AG09309 (cell line): ENCODE data around the gene CAPN5.

Experiments used
- DNase-seq: peaks from one replicate; pipeline ENCODE4 v3.0.0-alpha.2; 2010; ENCODE audit warnings: low read depth
- H3K4me3 ChIP-seq: 2 replicates; pipeline ENCODE4 v1.5.1; 2011; ENCODE audit warnings: mild to moderate bottlenecking, low read depth, low read length, moderate library complexity; ENCODE audit not compliant: control insufficient read depth
- TF ChIP-seq, protein P1 (sequence below): IDR thresholded peaks from 2 replicates; pipeline ENCODE4 v1.5.1; 2011; ENCODE audit warnings: mild to moderate bottlenecking, low read depth, low read length, inconsistent platforms; ENCODE audit not compliant: insufficient read depth, control insufficient read depth; ENCODE audit errors: missing control alignments

CAPN5 gene

DNA sequence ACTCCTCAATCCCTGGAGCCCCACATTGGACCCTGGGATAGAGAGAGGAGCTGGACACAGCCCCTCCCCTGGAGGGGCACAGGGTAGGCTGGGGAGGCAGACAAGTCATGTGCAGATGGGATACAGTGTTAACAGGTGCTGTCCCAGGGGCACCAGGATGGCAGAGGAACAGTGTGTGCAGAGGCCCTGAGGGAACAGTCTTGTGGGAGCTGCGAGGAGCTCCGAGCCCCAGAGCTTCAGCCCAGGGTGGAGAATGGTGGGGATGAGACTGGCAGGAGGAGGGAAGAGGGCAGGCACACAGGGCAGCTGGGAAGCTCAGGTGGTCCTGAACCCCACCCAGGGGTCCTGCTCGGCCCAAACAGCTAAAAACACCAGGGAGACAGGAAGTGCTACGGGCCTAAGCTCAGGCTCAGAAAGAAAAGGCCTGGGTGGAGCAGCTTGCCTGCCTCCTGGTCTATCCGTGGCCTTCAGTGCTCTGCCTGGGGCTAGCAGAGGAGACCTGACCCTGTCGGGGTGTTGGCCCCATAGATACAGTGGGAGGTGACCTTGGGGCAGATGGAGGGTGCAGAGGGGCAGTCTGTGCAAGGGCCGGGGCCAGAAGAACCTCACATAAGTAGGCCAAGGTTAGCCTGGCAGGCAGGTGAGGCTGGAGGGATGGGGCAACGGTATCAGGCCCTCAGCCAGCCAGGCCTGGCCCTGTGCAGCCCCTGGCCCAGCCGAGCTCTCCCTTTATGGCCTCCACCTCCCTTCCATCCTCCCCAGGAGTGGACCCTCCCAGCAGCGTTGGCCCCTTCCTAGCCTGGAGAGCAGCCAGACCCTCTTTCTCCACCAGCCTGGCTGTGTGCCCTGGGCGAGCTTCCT lies 15.4 kb downstream of the CAPN5 start:
- TF ChIP-seq, protein P1, sequence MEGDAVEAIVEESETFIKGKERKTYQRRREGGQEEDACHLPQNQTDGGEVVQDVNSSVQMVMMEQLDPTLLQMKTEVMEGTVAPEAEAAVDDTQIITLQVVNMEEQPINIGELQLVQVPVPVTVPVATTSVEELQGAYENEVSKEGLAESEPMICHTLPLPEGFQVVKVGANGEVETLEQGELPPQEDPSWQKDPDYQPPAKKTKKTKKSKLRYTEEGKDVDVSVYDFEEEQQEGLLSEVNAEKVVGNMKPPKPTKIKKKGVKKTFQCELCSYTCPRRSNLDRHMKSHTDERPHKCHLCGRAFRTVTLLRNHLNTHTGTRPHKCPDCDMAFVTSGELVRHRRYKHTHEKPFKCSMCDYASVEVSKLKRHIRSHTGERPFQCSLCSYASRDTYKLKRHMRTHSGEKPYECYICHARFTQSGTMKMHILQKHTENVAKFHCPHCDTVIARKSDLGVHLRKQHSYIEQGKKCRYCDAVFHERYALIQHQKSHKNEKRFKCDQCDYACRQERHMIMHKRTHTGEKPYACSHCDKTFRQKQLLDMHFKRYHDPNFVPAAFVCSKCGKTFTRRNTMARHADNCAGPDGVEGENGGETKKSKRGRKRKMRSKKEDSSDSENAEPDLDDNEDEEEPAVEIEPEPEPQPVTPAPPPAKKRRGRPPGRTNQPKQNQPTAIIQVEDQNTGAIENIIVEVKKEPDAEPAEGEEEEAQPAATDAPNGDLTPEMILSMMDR = no peak
- H3K4me3 ChIP-seq = no peak overlapping the region
- DNase-seq = no peak

DNA sequence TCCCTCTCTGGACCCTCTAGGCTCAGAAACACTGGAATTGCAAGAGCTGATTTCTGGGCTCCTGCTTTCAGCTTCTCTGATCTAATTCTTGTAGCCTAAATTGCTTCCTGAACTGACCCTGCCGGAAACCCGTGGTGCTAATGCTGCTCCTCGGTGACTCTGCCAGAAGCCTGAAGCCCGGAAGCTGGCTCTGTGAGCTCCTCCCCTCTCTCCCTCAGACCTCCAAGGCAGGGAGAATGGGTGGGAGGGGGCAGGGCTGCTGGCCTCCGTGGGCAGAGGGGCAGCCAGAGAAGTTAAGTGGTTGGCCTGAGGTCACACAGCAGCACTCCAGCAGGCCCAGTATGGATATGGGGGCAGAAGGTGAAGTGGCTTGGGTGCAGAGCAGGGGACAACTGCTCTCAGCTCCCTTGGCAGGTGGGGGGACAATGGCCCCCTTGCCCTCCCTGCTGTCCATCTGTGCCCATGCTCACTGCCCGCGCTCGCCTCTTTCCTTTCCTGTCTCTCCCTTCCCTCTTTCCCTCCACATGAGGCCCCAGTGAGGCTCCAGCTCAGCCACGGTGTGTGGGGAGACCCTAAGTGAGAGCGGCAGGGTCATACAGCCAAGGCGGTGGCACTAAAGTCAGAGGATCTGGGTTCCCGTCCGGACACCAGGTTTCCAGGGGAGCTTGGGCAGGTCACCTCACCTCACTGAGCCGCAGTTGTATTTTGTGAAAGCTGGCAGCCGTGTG lies 16.2 kb downstream of the CAPN5 start:
- DNase-seq = no peak
- H3K4me3 ChIP-seq = no peak overlapping the region
- TF ChIP-seq, protein P1 = no peak

- DNase-seq = no peak
- no peak overlapping the region for H3K4me3 ChIP-seq
- TF ChIP-seq, protein P1 = no peak
These were observed 16.9 kb downstream of the CAPN5 start for GRCh38 chr11:77083566-77084245.

- no peak overlapping the region for H3K4me3 ChIP-seq
- TF ChIP-seq, protein P1 = no peak
- no peak for DNase-seq
These were observed 17.9 kb downstream of the CAPN5 start for GRCh38 chr11:77084581-77085191.

DNA sequence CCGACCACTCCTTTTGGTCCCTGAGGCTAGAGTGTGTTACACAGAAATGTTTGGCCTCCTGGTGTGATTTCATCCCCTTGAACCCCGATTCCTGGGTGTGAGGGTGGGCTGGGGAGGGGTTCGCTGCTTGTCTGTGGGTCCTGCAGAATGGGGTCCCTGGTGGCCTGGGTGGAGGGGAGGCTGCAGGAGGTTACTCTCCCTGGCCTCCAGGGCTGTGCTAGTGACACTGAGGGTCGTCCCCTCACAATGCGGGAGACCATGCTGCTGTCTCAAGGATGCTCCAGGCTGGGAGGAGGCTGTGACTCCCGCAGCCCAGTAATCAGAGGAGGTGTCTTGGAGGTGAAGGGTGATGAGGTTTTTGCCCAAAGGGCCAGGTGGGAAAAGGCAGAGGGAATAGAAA lies 18.9 kb downstream of the CAPN5 start:
- no peak for DNase-seq
- TF ChIP-seq, protein P1 = no peak
- no peak overlapping the region for H3K4me3 ChIP-seq
